ELF-1 (cell line): ENCODE results near the gene LPIN1.
A peak's percentile ranks its signal among the peaks of the same experiment; 100 is the strongest.

Experiments used
- DNase-seq: peaks from one replicate; pipeline ENCODE4 v3.0.0-alpha.2; 2016; ENCODE audit warnings: low read depth, low spot score

LPIN1 gene

GRCh38 chr2:11762031-11762430, 15.6 kb downstream of the LPIN1 start:
- DNase-seq, result no peak

- DNase-seq, result no peak
Measured at GRCh38 chr2:11762799-11763461, 16.5 kb downstream of the LPIN1 start.

GRCh38 chr2:11764359-11764758, 17.9 kb downstream of the LPIN1 start:
- peak; percentile 59 for DNase-seq

- no peak for DNase-seq
Measured at GRCh38 chr2:11764920-11765319, 18.5 kb downstream of the LPIN1 start.

GRCh38 chr2:11765501-11765900, 19.1 kb downstream of the LPIN1 start:
- no peak for DNase-seq

GRCh38 chr2:11766016-11766415, 19.6 kb downstream of the LPIN1 start:
- no peak for DNase-seq

GRCh38 chr2:11767779-11768178, 21.3 kb downstream of the LPIN1 start:
- DNase-seq, result no peak

GRCh38 chr2:11768946-11769345, 22.5 kb downstream of the LPIN1 start:
- DNase-seq, result no peak

GRCh38 chr2:11769516-11769915, 23.1 kb downstream of the LPIN1 start:
- DNase-seq, result no peak

- DNase-seq, result no peak
Measured at GRCh38 chr2:11770531-11771188, 24.2 kb downstream of the LPIN1 start.

GRCh38 chr2:11771971-11772615, 25.7 kb downstream of the LPIN1 start:
- no peak for DNase-seq

- DNase-seq, result no peak
Measured at GRCh38 chr2:11773111-11773510, 26.7 kb downstream of the LPIN1 start.

GRCh38 chr2:11773747-11774525, 27.5 kb downstream of the LPIN1 start:
- no peak for DNase-seq

- DNase-seq, result no peak
Measured at GRCh38 chr2:11774600-11774999, 28.2 kb downstream of the LPIN1 start.

- no peak for DNase-seq
Measured at GRCh38 chr2:11775384-11775783, 29.0 kb downstream of the LPIN1 start.

GRCh38 chr2:11777066-11777782, 30.8 kb downstream of the LPIN1 start:
- peak; percentile 23 for DNase-seq

GRCh38 chr2:11777886-11778415, 31.5 kb downstream of the LPIN1 start:
- DNase-seq, result no peak

- no peak for DNase-seq
Measured at GRCh38 chr2:11778416-11778815, 32.0 kb downstream of the LPIN1 start.

GRCh38 chr2:11778923-11779757, 32.7 kb downstream of the LPIN1 start:
- DNase-seq, result peak; percentile 83

GRCh38 chr2:11781602-11782001, 35.2 kb downstream of the LPIN1 start:
- DNase-seq, result no peak
